ENCODE results near the gene DNAJC11. TPM values are rescaled to one million over a fixed set of nuclear protein-coding genes. Genes with fewer than 3 reads are reported as not detected.
"Not testable (repeated sequence)": the region's sequence is repeated elsewhere in the genome, so short reads cannot be mapped to it uniquely, and the experiment has no call there.

The DNAJC11 gene
- total RNA-seq, 1 experiment from 2014 or later, result 106 TPM

DNA sequence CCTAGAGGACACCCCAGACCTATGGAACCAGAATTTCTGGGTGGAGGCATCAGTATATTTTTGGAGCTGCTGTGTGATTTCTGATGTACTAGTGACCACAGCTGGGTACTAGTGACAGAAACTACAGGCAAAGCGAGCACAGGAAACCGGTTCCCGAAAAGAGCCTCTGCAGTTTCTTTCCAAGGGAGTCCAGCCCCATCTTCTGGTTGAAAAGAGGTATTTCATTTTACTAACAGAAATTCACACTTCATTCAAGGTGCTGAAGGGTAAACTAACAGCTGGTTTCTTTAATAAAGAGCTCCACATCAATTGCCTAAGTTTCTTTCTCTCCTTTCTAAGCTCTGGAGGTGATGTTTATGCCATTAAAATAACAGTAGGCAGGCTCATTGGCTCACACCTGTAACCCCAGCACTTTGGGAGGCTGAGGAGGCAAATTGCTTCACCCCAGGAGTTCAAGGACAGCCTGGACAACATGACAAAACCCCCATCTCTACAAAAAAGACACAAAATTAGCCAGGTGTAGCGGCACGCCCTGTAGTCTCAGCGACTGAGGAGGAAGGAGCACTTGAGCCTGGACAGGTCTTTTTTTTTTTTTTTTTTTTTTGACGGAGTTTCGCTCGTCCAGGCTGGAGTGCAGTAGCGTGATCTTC lies 55.0 kb downstream of the DNAJC11 start:
- intact Hi-C loops (cut with micrococcal nuclease; ENCODE audit: unreplicated experiment), result loop anchor here (2.0 kb wide), 1 partner anchor 160 kb away; no protein-coding TSS in a partner anchor
- no TSS peak for BruUV-seq (replicated peaks)
- POLR2A ChIA-PET (ENCODE audit: low non-redundant PET), result no interaction called here

DNA sequence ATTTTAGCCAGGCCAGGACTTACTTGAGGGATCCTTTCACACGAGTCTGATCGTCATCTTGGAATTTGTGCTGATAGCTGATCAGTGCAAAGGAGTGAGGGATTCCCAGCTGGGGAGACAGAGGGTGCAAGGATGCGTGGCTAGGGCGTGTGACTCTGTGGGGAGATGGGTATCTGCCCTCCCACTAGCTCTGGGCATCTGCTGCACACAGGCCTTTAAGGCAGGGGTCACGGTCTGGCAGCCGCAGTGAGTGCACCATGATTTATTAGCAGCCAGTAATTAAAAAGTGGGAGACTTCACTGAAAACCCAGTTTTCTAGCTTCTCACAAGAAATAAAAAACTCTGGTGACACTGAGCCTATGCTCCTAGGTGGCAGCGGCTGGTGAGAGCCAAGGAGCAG lies 56.6 kb downstream of the DNAJC11 start:
- DNase-seq (ENCODE audit: low spot score), result no peak
- TF ChIP-seq CTCF (conservative IDR thresholded peaks at IDR 0.05; ENCODE audit: low read depth, low read length) (no peak), EZH2 (IDR thresholded peaks at IDR 0.05; ENCODE audit: borderline replicate concordance, low read depth, low read length, poor library complexity, severe bottlenecking) (no peak)
- H3K27me3 ChIP-seq (replicated peaks; ENCODE audit: insufficient read depth, low read depth, low read length, poor library complexity), result no peaks in the 10 kb centered on the region
- H3K9me3 ChIP-seq (ENCODE audit: low read depth, low read length, poor library complexity, severe bottlenecking), result no peaks in the 10 kb centered on the region
- POLR2A ChIA-PET (ENCODE audit: low non-redundant PET), result no interaction called here
- BruUV-seq (replicated peaks), result no TSS peak
- CTCF ChIA-PET, result no interaction called here
- H3K4me3 ChIP-seq (ENCODE audit: low read depth, low read length, poor library complexity, severe bottlenecking), result no peak overlapping the region
- intact Hi-C loops (cut with micrococcal nuclease; ENCODE audit: unreplicated experiment), result no loop called here
- H3K27ac ChIP-seq (ENCODE audit: low read depth, low read length, poor library complexity, severe bottlenecking), result no peak overlapping the region
- no peaks in the 10 kb centered on the region for H3K4me1 ChIP-seq (ENCODE audit: insufficient read depth, low read length, poor library complexity, severe bottlenecking)
- peaks cover 23% of the 10 kb centered on the region for H3K36me3 ChIP-seq (ENCODE audit: insufficient read depth, low read length, poor library complexity, severe bottlenecking)

More for the DNA sequence above, 55.0 kb downstream of the DNAJC11 start:
- CTCF ChIA-PET, result interaction anchor here (0.6 kb wide), 1 partner anchor 163 kb away, joined by 3 read pairs; no protein-coding TSS in a partner anchor
- H3K9me3 ChIP-seq (ENCODE audit: low read depth, low read length, poor library complexity, severe bottlenecking), result no peaks in the 10 kb centered on the region
- H3K36me3 ChIP-seq (ENCODE audit: insufficient read depth, low read length, poor library complexity, severe bottlenecking), result peaks cover 31% of the 10 kb centered on the region
- no peak overlapping the region for H3K27ac ChIP-seq (ENCODE audit: low read depth, low read length, poor library complexity, severe bottlenecking)
- H3K4me1 ChIP-seq (ENCODE audit: insufficient read depth, low read length, poor library complexity, severe bottlenecking), result no peaks in the 10 kb centered on the region
- DNase-seq (ENCODE audit: low spot score), result peak; percentile 71
- TF ChIP-seq EZH2 (IDR thresholded peaks at IDR 0.05; ENCODE audit: borderline replicate concordance, low read depth, low read length, poor library complexity, severe bottlenecking) (no peak), CTCF (conservative IDR thresholded peaks at IDR 0.05; ENCODE audit: low read depth, low read length) (peak; percentile 66)
- no peaks in the 10 kb centered on the region for H3K27me3 ChIP-seq (replicated peaks; ENCODE audit: insufficient read depth, low read depth, low read length, poor library complexity)
- no peak overlapping the region for H3K4me3 ChIP-seq (ENCODE audit: low read depth, low read length, poor library complexity, severe bottlenecking)

DNA sequence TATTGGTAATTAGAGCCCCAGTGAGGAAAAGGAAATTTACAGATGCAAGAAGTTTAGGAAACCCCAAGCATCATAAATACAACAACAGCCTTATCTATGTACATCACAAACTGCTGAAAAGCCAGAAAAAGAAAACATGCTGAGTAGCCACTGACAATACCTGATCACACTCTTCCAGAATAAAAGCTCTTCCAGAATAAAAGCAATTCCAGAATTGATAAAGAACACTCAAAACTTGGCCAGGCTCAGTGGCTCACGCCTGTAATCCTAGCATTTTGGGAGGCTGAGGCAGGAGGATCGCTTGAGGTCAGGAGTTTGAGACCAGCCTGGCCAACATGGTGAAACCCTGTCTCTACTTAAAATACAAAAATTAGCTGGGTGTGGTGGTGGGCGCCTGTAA lies 60.7 kb downstream of the DNAJC11 start:
- intact Hi-C loops (cut with micrococcal nuclease; ENCODE audit: unreplicated experiment); CTCF ChIA-PET; H3K27me3 ChIP-seq (replicated peaks; ENCODE audit: insufficient read depth, low read depth, low read length, poor library complexity); H3K27ac ChIP-seq (ENCODE audit: low read depth, low read length, poor library complexity, severe bottlenecking); DNase-seq (ENCODE audit: low spot score); H3K4me3 ChIP-seq (ENCODE audit: low read depth, low read length, poor library complexity, severe bottlenecking); POLR2A ChIA-PET (ENCODE audit: low non-redundant PET); BruUV-seq (replicated peaks); H3K9me3 ChIP-seq (ENCODE audit: low read depth, low read length, poor library complexity, severe bottlenecking); H3K4me1 ChIP-seq (ENCODE audit: insufficient read depth, low read length, poor library complexity, severe bottlenecking): not testable (repeated sequence)
- peaks cover 54% of the 10 kb centered on the region for H3K36me3 ChIP-seq (ENCODE audit: insufficient read depth, low read length, poor library complexity, severe bottlenecking)

DNA sequence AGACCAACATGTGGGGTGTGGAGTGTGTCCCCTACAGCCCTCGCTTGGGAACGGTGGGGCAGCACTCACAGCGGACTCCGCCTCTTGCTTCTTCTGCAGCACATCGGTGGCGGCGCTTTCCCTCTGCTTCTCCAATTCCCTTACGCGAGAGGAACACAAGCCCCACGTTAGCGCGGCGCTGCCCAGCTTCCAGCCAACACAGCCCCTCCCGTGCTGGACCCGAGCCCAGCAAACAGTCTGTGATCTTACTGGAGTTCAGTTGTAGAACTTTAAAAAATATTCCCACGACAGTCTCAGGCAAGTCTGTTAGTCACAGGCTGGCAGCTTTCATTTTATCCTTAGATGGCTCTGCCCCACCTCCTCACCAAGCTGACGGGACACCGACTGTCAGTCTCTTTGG lies 63.4 kb downstream of the DNAJC11 start:
- no TSS peak for BruUV-seq (replicated peaks)
- no peak for DNase-seq (ENCODE audit: low spot score)
- H3K27me3 ChIP-seq (replicated peaks; ENCODE audit: insufficient read depth, low read depth, low read length, poor library complexity), result no peaks in the 10 kb centered on the region
- no peak overlapping the region for H3K4me3 ChIP-seq (ENCODE audit: low read depth, low read length, poor library complexity, severe bottlenecking)
- intact Hi-C loops (cut with micrococcal nuclease; ENCODE audit: unreplicated experiment), result no loop called here
- no peak overlapping the region for H3K27ac ChIP-seq (ENCODE audit: low read depth, low read length, poor library complexity, severe bottlenecking)
- POLR2A ChIA-PET (ENCODE audit: low non-redundant PET), result no interaction called here
- no peaks in the 10 kb centered on the region for H3K4me1 ChIP-seq (ENCODE audit: insufficient read depth, low read length, poor library complexity, severe bottlenecking)
- TF ChIP-seq EZH2 (IDR thresholded peaks at IDR 0.05; ENCODE audit: borderline replicate concordance, low read depth, low read length, poor library complexity, severe bottlenecking), result no peak
- no peak for TF ChIP-seq CTCF (conservative IDR thresholded peaks at IDR 0.05; ENCODE audit: low read depth, low read length)
- H3K9me3 ChIP-seq (ENCODE audit: low read depth, low read length, poor library complexity, severe bottlenecking), result no peaks in the 10 kb centered on the region
- CTCF ChIA-PET, result no interaction called here
- H3K36me3 ChIP-seq (ENCODE audit: insufficient read depth, low read length, poor library complexity, severe bottlenecking), result peaks cover 63% of the 10 kb centered on the region

Measured in A673 (cell line).